HG02885 (cell line): ENCODE data around the gene TBCD.

Experiments used
- ATAC-seq: cut with Tn5 transposase; IDR thresholded peaks from one replicate; pipeline ENCODE4 v1.9.1; 2021; ENCODE audit warnings: mild to moderate bottlenecking; ENCODE audit not compliant: unreplicated experiment, poor library complexity

The TBCD gene

GRCh38 chr17:82843904-82844680 lies 92.2 kb downstream of the TBCD start:
- no peak for ATAC-seq

- ATAC-seq: no peak
Measured at GRCh38 chr17:82844796-82845162, 92.9 kb downstream of the TBCD start.

GRCh38 chr17:82845163-82845807 lies 93.4 kb downstream of the TBCD start:
- ATAC-seq: no peak

DNA sequence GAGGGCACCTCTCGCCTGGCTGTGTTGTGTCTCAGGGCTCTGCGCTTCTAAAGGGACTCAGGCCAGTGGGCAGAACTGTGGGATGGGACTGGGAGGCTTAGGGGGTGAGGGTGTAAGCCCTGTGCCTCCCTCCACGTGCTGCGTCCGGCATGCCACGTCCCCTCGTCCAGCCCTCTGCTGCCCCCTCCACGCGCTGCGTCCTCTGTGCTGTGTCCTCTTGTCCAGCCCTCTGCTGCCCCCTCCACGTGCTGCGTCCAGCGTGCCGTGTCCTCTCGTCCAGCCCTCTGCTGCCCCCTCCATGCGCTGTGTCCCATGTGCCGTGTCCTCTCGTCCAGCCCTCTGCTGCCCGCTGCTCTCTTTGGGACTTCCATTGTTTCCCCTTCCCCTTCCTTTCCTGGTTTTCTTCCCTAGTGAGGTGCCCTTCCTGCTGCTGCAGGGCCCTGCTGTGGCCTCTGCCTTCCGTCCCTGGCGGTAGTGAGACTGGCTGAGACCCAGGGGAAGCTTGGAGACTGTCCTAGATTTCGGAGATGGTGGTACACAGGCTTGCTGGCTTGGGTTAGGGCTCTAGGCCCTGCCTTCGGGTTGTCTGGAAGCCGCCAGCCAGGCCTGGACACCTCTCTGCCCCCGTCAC lies 94.3 kb downstream of the TBCD start:
- no peak for ATAC-seq

- no peak for ATAC-seq
Measured at GRCh38 chr17:82848022-82848592, 96.2 kb downstream of the TBCD start.

DNA sequence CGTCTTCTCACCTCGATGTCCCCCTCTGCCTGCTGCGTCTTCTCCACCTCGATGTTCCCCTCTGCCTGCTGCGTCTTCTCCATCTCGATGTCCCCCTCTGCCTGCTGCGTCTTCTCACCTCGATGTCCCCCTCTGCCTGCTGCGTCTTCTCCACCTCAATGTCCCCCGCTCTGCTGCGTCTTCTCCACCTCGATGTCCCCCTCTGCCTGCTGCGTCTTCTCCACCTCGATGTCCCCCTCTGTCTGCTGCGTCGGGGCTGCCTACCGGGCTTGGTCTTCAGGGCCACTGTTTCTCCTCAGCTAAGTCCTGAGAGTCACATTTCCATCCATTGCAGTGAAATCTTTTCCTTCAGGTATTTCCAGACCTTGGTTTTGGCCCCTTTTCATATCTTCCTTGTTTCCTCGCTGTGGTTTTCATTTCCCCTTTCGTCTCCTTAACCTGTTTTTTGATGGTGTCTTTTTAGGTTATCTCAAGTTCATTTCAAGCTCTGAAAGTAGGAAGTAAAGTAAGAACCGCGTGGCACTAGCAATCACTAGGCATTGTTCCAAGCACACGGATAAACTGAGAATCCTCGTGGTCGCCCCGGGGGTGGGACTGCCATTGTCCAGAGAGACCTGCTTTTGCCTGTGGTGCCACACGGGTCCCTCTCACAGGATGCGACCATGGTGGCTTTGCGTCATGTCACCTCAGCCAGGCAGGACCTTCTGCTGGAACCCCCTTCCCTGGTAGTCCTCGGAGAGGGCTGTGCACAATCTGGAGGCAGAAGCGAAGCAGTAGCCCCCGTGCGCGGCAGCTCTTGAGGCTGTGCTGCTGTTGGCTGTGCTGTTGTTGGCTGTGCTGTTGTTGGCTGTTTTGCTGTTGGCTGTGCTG lies 97.4 kb downstream of the TBCD start:
- ATAC-seq: no peak

- ATAC-seq: no peak
Measured at GRCh38 chr17:82851381-82851780, 99.5 kb downstream of the TBCD start.

DNA sequence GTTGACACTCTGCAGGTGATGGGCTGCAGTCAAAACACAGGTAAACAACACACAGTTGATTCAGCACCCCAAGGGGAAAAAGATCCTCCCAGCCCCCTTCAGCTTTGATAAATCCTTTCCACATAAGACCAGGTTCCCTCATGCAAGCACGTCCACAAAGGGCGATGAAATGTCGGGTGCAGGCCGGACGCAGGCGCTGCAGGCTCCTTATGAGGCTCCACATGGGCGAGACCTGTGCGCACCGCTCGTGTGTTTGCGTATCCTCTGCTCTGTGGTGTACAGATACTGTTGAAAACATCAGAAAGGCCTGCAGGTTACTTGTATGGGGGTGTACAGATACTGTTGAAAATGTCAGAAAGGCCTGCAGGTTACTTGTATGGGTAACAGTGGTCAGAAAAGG lies 102.4 kb downstream of the TBCD start:
- no peak for ATAC-seq

DNA sequence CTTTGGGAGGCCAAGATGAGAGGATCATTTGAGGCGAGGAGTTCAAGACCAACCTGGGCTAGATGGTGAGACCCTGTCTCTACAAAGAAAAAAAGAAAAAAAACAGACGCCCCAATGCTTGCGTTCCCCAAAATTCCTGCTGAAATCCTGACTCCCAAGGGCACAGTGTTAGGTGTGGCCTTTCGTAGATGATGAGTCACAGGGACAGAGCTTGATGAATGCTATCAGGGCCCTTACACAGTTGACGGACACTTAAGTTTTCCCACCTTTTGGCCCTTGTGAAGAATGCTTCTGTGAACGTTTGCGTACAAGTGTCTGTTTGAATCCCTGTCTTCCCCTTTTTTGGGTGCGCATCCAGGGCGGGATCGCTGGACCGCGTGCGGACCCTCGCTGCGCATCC lies 104.5 kb downstream of the TBCD start:
- ATAC-seq: no peak

- ATAC-seq: no peak
Measured at GRCh38 chr17:82858376-82859126, 106.7 kb downstream of the TBCD start.

GRCh38 chr17:82859431-82860403 lies 107.9 kb downstream of the TBCD start:
- ATAC-seq: no peak

GRCh38 chr17:82860606-82861392 lies 108.9 kb downstream of the TBCD start:
- no peak for ATAC-seq

- no peak for ATAC-seq
Measured at GRCh38 chr17:82861393-82861775, 109.5 kb downstream of the TBCD start.

GRCh38 chr17:82862191-82862590 lies 110.3 kb downstream of the TBCD start:
- ATAC-seq: no peak

GRCh38 chr17:82862737-82863382 lies 111.0 kb downstream of the TBCD start:
- ATAC-seq: no peak

DNA sequence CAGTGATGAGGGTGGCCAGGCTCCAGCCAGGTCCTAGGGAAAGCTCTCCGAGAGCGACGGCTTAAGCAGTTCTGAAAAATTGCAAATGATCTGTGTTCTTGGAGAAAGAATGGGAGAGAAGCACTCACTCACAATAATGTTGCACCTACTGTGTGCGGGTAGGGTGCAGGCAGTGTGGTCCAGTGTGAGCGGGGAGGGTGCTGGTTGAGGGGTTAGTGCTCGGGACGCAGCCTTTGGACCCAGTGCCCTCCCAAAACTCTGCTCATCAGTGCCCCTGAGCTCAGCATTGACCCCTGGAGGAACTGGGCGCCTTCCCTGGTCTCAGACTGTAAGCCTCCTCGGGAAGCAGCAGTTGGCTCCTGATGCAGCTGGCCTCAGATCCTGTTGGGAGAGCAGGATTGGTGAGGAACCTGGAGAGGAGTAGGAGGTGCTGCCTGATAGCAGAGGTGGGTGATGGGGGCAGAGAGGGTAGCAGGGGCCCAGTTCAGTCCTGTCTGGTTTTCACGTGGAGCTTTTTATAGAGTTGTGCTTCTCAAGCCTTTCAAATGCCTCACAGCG lies 111.6 kb downstream of the TBCD start:
- ATAC-seq: no peak
